Gastrocnemius medialis (tissue), 4 donors: ENCODE results near the gene WDR64. TPM values are rescaled to one million over a fixed set of nuclear protein-coding genes. Genes with fewer than 3 reads are reported as not detected.

Source experiments
- ATAC-seq, 2 donors: fragments of 150-250 bp; one replicate each; pipeline ENCODE4 v1.9.1; 2016
- DNase-seq, 2 donors: peaks; one replicate each; pipeline ENCODE4 v3.0.0-alpha.2; 2019
- H3K27ac ChIP-seq, 4 donors: fragments of 200-600 bp; sonication (generic); 1 replicate in 1 of 4; 2 replicates in 3 of 4; pipeline ENCODE4 v1.5.1; 2016 to 2018; ENCODE audit warnings: mild to moderate bottlenecking in 2 of 4, moderate library complexity in 1 of 4
- H3K27me3 ChIP-seq, 3 donors: fragments of 200-600 bp; sonication (generic) in 2 of 3; 1 replicate in 1 of 3; 2 replicates in 2 of 3; pipeline versions ENCODE4 v1.5.1 to v1.6.0; 2016 to 2019; ENCODE audit warnings: mild to moderate bottlenecking in 1 of 3, moderate library complexity in 1 of 3
- H3K36me3 ChIP-seq, 2 donors: fragments of 200-600 bp; sonication (generic) in 1 of 2; one replicate each; pipeline ENCODE4 v1.5.1; 2017 to 2018
- H3K4me1 ChIP-seq, 2 donors: fragments of 200-600 bp; sonication (generic) in 1 of 2; one replicate each; pipeline ENCODE4 v1.5.1; 2016 to 2017; ENCODE audit warnings: mild to moderate bottlenecking in 2 of 2
- H3K4me3 ChIP-seq, 4 donors: fragments of 200-600 bp; sonication (generic) in 3 of 4; 1 replicate in 1 of 4; 2 replicates in 3 of 4; pipeline ENCODE4 v1.5.1; 2016 to 2019; ENCODE audit warnings: mild to moderate bottlenecking in 2 of 4
- H3K9me3 ChIP-seq, 3 donors: fragments of 200-600 bp; sonication (generic) in 2 of 3; 1 replicate in 1 of 3; 2 replicates in 2 of 3; pipeline ENCODE4 v1.5.1; 2016 to 2019
- POLR2A ChIP-seq, 2 donors: fragments of 450-650 bp; IDR thresholded peaks; one replicate each; pipeline ENCODE4 v1.6.1; 2017; ENCODE audit warnings: antibody characterized with exemption in 2 of 2, mild to moderate bottlenecking in 2 of 2, moderate library complexity in 2 of 2
- in situ Hi-C, 4 donors: fragments of 200-750 bp; cut with MboI; loops; one replicate each; pipeline versions ENCODE4 v1.15.0 to v1.8.0; 2017; ENCODE audit warnings: low sequenced_read_pairs in 4 of 4
- intact Hi-C: fragments of 100-400 bp; cut with DNase I; formaldehyde crosslinking; loops from one replicate; pipeline ENCODE4 v1.15.1; 2023; ENCODE audit warnings: low total_unique reads
- total RNA-seq, 4 donors: library from RNA; depleted of rRNA; stranded (reverse); fragments of >200 nt; gene quantifications; one replicate each; pipeline versions ENCODE4 v1.1.0 to v1.2.3, GENCODE V29; 2016
- TF ChIP-seq, protein P1 (sequence below), 5 experiments: fragments of 450-650 bp in 3 of 5; fragments of 200-600 bp in 2 of 5; sonication (generic) in 2 of 5; IDR thresholded peaks in 4 of 5; conservative IDR thresholded peaks in 1 of 5; 1 replicate in 4 of 5; 2 replicates in 1 of 5; pipeline ENCODE4 v1.5.1; 2016 to 2019; ENCODE audit warnings: antibody characterized with exemption in 5 of 5, mild to moderate bottlenecking in 3 of 5, moderate library complexity in 3 of 5

The WDR64 gene
- total RNA-seq, 4 donors from 2014 or later, result 0.22 TPM; not detected in 3

DNA sequence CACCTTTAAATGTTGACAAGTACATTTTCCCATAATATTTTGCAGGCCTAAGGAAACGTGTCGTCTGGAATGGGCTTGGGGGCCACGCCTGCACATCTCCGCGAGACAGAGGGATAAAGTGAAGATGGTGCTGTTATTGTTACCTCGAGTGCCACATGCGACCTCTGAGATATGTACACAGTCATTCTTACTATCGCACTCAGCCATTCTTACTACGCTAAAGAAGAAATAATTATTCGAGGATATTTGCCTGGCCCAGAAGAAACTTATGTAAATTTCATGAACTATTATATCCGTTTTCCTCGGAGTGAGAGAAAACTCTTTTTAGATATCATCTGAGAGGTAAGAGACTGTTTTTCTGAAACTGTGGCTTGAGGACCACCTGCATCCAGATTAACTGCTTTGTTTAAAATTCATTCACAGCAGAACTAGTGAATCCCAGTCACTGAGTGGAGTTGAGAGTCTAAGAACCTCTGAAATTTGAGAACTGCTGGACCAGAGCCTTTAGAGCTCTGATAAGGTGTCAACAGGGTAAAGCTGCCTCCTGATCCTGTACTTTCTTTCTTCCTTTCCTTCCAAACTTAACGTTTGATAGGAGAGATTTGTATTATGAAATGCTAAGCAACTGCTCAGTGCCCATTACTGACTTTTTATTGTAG, 196.7 kb downstream of the WDR64 start:
- no peak for ATAC-seq
- DNase-seq, result no peak
- Histone ChIP-seq H3K27me3 (no peaks in the 10 kb centered on the region), H3K9me3 (no peaks in the 10 kb centered on the region), H3K4me1 (peaks cover 5 to 14% of the 10 kb centered on the region in 2 donors), H3K27ac (no peak overlapping the region), H3K4me3 (peak overlapping the region; percentile 86 to 99 (median 96)), H3K36me3 (no peaks in the 10 kb centered on the region)
- in situ Hi-C loops (loop anchor here (25.0 kb wide), 3 partner anchors 212 to 312 kb away; partner anchors contain the start of genes CHML (in 2 of the 4), OPN3 (in 2 of the 4) and KMO (in 1 of the 4)), intact Hi-C loops (loop anchor here (5.0 kb wide), 2 partner anchors 207 to 237 kb away; partner anchors contain the start of genes CHML and OPN3)
- no peak for TF ChIP-seq POLR2A (IDR thresholded peaks at IDR 0.05)
- TF ChIP-seq, protein P1, sequence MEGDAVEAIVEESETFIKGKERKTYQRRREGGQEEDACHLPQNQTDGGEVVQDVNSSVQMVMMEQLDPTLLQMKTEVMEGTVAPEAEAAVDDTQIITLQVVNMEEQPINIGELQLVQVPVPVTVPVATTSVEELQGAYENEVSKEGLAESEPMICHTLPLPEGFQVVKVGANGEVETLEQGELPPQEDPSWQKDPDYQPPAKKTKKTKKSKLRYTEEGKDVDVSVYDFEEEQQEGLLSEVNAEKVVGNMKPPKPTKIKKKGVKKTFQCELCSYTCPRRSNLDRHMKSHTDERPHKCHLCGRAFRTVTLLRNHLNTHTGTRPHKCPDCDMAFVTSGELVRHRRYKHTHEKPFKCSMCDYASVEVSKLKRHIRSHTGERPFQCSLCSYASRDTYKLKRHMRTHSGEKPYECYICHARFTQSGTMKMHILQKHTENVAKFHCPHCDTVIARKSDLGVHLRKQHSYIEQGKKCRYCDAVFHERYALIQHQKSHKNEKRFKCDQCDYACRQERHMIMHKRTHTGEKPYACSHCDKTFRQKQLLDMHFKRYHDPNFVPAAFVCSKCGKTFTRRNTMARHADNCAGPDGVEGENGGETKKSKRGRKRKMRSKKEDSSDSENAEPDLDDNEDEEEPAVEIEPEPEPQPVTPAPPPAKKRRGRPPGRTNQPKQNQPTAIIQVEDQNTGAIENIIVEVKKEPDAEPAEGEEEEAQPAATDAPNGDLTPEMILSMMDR (IDR thresholded peaks at IDR 0.05 in 4 of 5, conservative IDR thresholded peaks at IDR 0.05 in 1 of 5), result no peak

DNA sequence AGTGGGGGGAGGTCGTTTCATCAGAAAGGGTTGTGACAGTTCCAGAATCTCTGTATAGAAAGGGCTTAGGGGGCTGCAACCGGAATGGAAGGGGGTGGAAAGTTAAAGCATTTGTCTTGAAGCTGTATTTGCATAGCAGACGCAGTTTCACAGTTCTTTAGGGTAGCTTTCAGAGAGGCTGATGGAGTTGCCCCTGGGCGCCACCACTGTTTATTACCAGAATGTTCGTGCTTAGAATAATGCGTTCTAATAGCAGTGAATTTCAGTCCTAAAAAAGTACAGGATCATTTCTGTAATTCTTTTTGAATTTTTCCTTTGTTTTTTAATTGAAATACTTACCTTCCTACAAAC, 197.2 kb downstream of the WDR64 start:
- no peak for ATAC-seq
- H3K4me3 ChIP-seq, result no peak overlapping the region
- no peaks in the 10 kb centered on the region for H3K36me3 ChIP-seq
- TF ChIP-seq POLR2A (IDR thresholded peaks at IDR 0.05), result no peak
- TF ChIP-seq, protein P1 (IDR thresholded peaks at IDR 0.05 in 4 of 5, conservative IDR thresholded peaks at IDR 0.05 in 1 of 5), result no peak
- peaks cover 5 to 14% of the 10 kb centered on the region in 2 donors for H3K4me1 ChIP-seq
- intact Hi-C loops (loop anchor here (5.0 kb wide), 2 partner anchors 207 to 237 kb away; partner anchors contain the start of genes CHML and OPN3), in situ Hi-C loops (loop anchor here (25.0 kb wide), 3 partner anchors 212 to 312 kb away; partner anchors contain the start of genes CHML (in 2 of the 4), OPN3 (in 2 of the 4) and KMO (in 1 of the 4))
- H3K27ac ChIP-seq, result no peak overlapping the region
- no peaks in the 10 kb centered on the region for H3K27me3 ChIP-seq
- no peaks in the 10 kb centered on the region for H3K9me3 ChIP-seq
- no peak for DNase-seq

Other genes with a start within 250 kb of the WDR64 start
- 100 to 1,000 TPM in 3 of 4 donors, 10 to 100 TPM in 1; 93.0 to 166 (median 112) TPM for gene FH, start 132.5 kb upstream of the WDR64 start, total RNA-seq
- gene KMO, start 119.9 kb upstream of the WDR64 start, total RNA-seq, result under 1 TPM in 1 of 4 donors, not detected in 3; 0.16 TPM
- gene CHML, start 11.9 kb upstream of the WDR64 start, total RNA-seq, result 1 to 10 TPM; 3.2 to 6.5 (median 4.8) TPM
- gene OPN3, start 11.9 kb upstream of the WDR64 start, total RNA-seq, result 1 to 10 TPM; 4.6 to 9.6 (median 5.8) TPM
- gene EXO1, start 195.9 kb downstream of the WDR64 start, total RNA-seq, result under 1 TPM in 2 of 4 donors, not detected in 2; 0.20 TPM